GM12878 (cell line): ENCODE data around the gene ANKRD65. TPM values are rescaled to one million over a fixed set of nuclear protein-coding genes. Genes with fewer than 3 reads are reported as not detected.
A peak's percentile ranks its signal among the peaks of the same experiment; 100 is the strongest.

ENCODE experiments used
- ATAC-seq: fragments of 200-7000 bp; cut with Tn5 transposase; 3 replicates; pipeline ENCODE4 v1.9.1; 2020; ENCODE audit warnings: mild to moderate bottlenecking, moderate library complexity
- BruUV-seq: library from RNA; stranded (reverse); fragments of 400-500 nt; replicated peaks from 2 replicates; lab custom pipeline; 2021; lab: Mats Ljungman, UMichigan
- CTCF ChIA-PET: fragments of 300-600 bp; sonication (Branson Sonifier 250); formaldehyde crosslinking; extraction: SDS; loops from one replicate; lab custom pipeline; 2021; ENCODE audit warnings: inconsistent platforms; lab: Yijun Ruan, JAX
- POLR2A ChIA-PET: fragments of 350-600 bp; formaldehyde crosslinking; extraction: SDS; loops from one replicate; lab custom pipeline; 2021; ENCODE audit warnings: inconsistent platforms; lab: Charles Lee
- RAD21 ChIA-PET: fragments of 300-600 bp; sonication (Branson Sonifier 250); formaldehyde crosslinking; loops from one replicate; lab custom pipeline; 2023; ENCODE audit warnings: antibody characterized with exemption; ENCODE audit not compliant: unreplicated experiment; lab: Charles Lee
- SMC1A ChIA-PET: fragments of 300-600 bp; sonication (Branson Sonifier 250); formaldehyde crosslinking; loops from one replicate; lab custom pipeline; 2023; ENCODE audit not compliant: unreplicated experiment, uncharacterized antibody; lab: Charles Lee
- DNase-seq: peaks from one replicate; pipeline ENCODE4 v3.0.0-alpha.2; 2011; ENCODE audit warnings: low read depth, low spot score
- FAIRE-seq: peaks from 3 replicates; lab custom pipeline; 2011; peaks lifted over from hg19 to GRCh38; lab: Jason Lieb, UNC
- H2AFZ ChIP-seq: 2 replicates; pipeline ENCODE4 v1.6.0; 2011; ENCODE audit warnings: low read depth, low read length, control low read depth; ENCODE audit not compliant: control insufficient read depth
- H3K27ac ChIP-seq: 2 replicates; pipeline ENCODE4 v1.5.1; 2011; ENCODE audit warnings: control low read depth; ENCODE audit not compliant: control insufficient read depth, insufficient read depth
- H3K27me3 ChIP-seq, 2 experiments: replicated peaks in 1 of 2; 2 replicates each; pipeline versions ENCODE4 v1.6.0 to v1.6.1; 2011; ENCODE audit warnings: low read length in 1 of 2; ENCODE audit not compliant: control insufficient read depth in 2 of 2, insufficient read depth in 2 of 2
- H3K36me3 ChIP-seq, 2 experiments: 2 replicates each; pipeline ENCODE4 v1.5.1; 2011; ENCODE audit warnings: low read length in 1 of 2; ENCODE audit not compliant: control insufficient read depth in 2 of 2, insufficient read depth in 2 of 2
- H3K4me1 ChIP-seq: 2 replicates; pipeline ENCODE4 v1.6.1; 2011; ENCODE audit warnings: mild to moderate bottlenecking, low read length, moderate library complexity, mixed read lengths; ENCODE audit not compliant: control insufficient read depth, insufficient read depth
- H3K4me2 ChIP-seq: 2 replicates; pipeline ENCODE4 v1.6.0; 2011; ENCODE audit warnings: control low read depth; ENCODE audit not compliant: control insufficient read depth, insufficient read depth
- H3K4me3 ChIP-seq: fragments of 200-600 bp; sonication (generic); 2 replicates; pipeline ENCODE4 v1.5.1; 2016
- H3K79me2 ChIP-seq: 2 replicates; pipeline ENCODE4 v1.6.0; 2011; ENCODE audit warnings: low read length; ENCODE audit not compliant: control insufficient read depth, insufficient read depth
- H3K9ac ChIP-seq: 2 replicates; pipeline ENCODE4 v1.8.0; 2011; ENCODE audit warnings: low read length, control low read depth, mixed read lengths; ENCODE audit not compliant: control insufficient read depth, insufficient read depth
- H3K9me3 ChIP-seq: replicated peaks from 3 replicates; pipeline ENCODE4 v1.5.1; 2011; ENCODE audit warnings: mild to moderate bottlenecking, low read length; ENCODE audit not compliant: control insufficient read depth, insufficient read depth
- H4K20me1 ChIP-seq: 2 replicates; pipeline ENCODE4 v1.6.0; 2011; ENCODE audit not compliant: control insufficient read depth, insufficient read depth
- BACH1 ChIP-seq: fragments of 450-650 bp; IDR thresholded peaks from 2 replicates; pipeline ENCODE4 v1.6.1; 2017; ENCODE audit warnings: mild to moderate bottlenecking, borderline replicate concordance
- BMI1 ChIP-seq: fragments of 450-650 bp; IDR thresholded peaks from 2 replicates; pipeline ENCODE4 v1.6.1; 2016; ENCODE audit warnings: mild to moderate bottlenecking, moderate library complexity, borderline replicate concordance
- EGR1 ChIP-seq, 2 experiments: IDR thresholded peaks; 1 replicate in 1 of 2; 2 replicates in 1 of 2; pipeline ENCODE4 v1.6.1; 2011 to 2012; ENCODE audit warnings: low read depth in 2 of 2, low read length in 2 of 2, borderline replicate concordance in 1 of 2, mild to moderate bottlenecking in 1 of 2, moderate library complexity in 1 of 2
- KDM1A ChIP-seq: fragments of 200-600 bp; sonication (generic); IDR thresholded peaks from 2 replicates; pipeline ENCODE4 v1.6.1; 2016; ENCODE audit warnings: borderline replicate concordance
- KLF5 ChIP-seq: fragments of 450-650 bp; IDR thresholded peaks from 2 replicates; pipeline ENCODE4 v1.6.1; 2014; ENCODE audit warnings: mild to moderate bottlenecking; ENCODE audit not compliant: partially characterized antibody
- LARP7 ChIP-seq: fragments of 450-650 bp; IDR thresholded peaks from 2 replicates; pipeline ENCODE4 v1.6.1; 2017; ENCODE audit warnings: mild to moderate bottlenecking
- NR2F1 ChIP-seq: fragments of 450-650 bp; conservative IDR thresholded peaks from 2 replicates; pipeline ENCODE4 v1.6.1; 2017; ENCODE audit warnings: mild to moderate bottlenecking
- PAX8 ChIP-seq: fragments of 450-650 bp; IDR thresholded peaks from 2 replicates; pipeline ENCODE4 v1.6.1; 2017; ENCODE audit warnings: mild to moderate bottlenecking, moderate library complexity
- PKNOX1 ChIP-seq: fragments of 450-650 bp; IDR thresholded peaks from 2 replicates; pipeline ENCODE4 v1.6.1; 2016; ENCODE audit warnings: mild to moderate bottlenecking
- PML ChIP-seq: IDR thresholded peaks from 2 replicates; pipeline ENCODE4 v1.6.1; 2012; ENCODE audit warnings: low read length, inconsistent platforms
- SMC3 ChIP-seq: IDR thresholded peaks from 2 replicates; pipeline ENCODE4 v1.6.1; 2011; ENCODE audit warnings: low read length, improper control_type of control experiment, borderline replicate concordance
- SREBF2 ChIP-seq: IDR thresholded peaks from 2 replicates; pipeline ENCODE4 v1.6.1; 2012; ENCODE audit warnings: mild to moderate bottlenecking, low read length
- SUZ12 ChIP-seq: fragments of 200-600 bp; sonication (generic); IDR thresholded peaks from one replicate; pipeline ENCODE4 v1.6.1; 2018; ENCODE audit warnings: antibody characterized with exemption, mild to moderate bottlenecking; ENCODE audit not compliant: unreplicated experiment
- ZSCAN29 ChIP-seq: fragments of 450-650 bp; IDR thresholded peaks from 2 replicates; pipeline ENCODE4 v1.6.1; 2017; ENCODE audit warnings: mild to moderate bottlenecking, moderate library complexity
- WGBS: methylation state at CpG from one replicate; pipeline ENCODE4 v1.1.6; 2016; ENCODE audit warnings: low lambda C conversion rate; ENCODE audit not compliant: insufficient replicate concordance, insufficient coverage; ENCODE audit errors: missing lambda C conversion rate; 5-methylcytosine and 5-hydroxymethylcytosine counted together
- in situ Hi-C: fragments of 300-500 bp; cut with MboI; formaldehyde crosslinking; loops from 9 replicates; pipeline ENCODE4 v1.14.3; 2018; ENCODE audit warnings: mixed read lengths
- intact Hi-C: fragments of 100-400 bp; cut with micrococcal nuclease; formaldehyde crosslinking; loops from one replicate; pipeline ENCODE4 v1.14.2; 2022; ENCODE audit not compliant: unreplicated experiment
- polyA plus RNA-seq, 11 experiments: library from polyadenylated mRNA; depleted of rRNA in 4 of 11; unstranded in 6 of 11; stranded (reverse) in 5 of 11; fragments of >200 nt; fragmentation: Nextera tagmentation in 4 of 11; fragmentation: Illumina TruSeq in 1 of 11; extraction: Ambion mirVana in 4 of 11; extraction: Trizol in 1 of 11; gene quantifications; 1 replicate in 1 of 11; 2 replicates in 10 of 11; pipeline versions ENCODE4 v1.2.1 to v1.2.3, GENCODE V29; 2011 to 2016; ENCODE audit warnings: inconsistent platforms in 2 of 11, missing spikeins in 2 of 11, low read depth in 1 of 11
- total RNA-seq, 4 experiments: library from RNA; depleted of rRNA in 3 of 4; stranded (reverse); fragments of >200 nt in 3 of 4; fragmentation: Illumina TruSeq in 1 of 4; extraction: Trizol in 1 of 4; gene quantifications; 2 replicates each; pipeline versions ENCODE4 v1.2.1 to v1.2.3, GENCODE V29; 2013 to 2021
- TF ChIP-seq, protein P1 (sequence below): IDR thresholded peaks from 2 replicates; pipeline ENCODE4 v1.6.1; 2012; ENCODE audit warnings: low read depth, low read length, improper control_type of control experiment
- TF ChIP-seq, protein P2 (sequence below): IDR thresholded peaks from 2 replicates; pipeline ENCODE4 v1.6.1; 2011; ENCODE audit warnings: low read depth, mild to moderate bottlenecking, low read length, moderate library complexity, borderline replicate concordance; ENCODE audit errors: extremely low read depth
- TF ChIP-seq, protein P3 (sequence below): fragments of 450-650 bp; IDR thresholded peaks from 2 replicates; pipeline ENCODE4 v1.6.1; 2017; ENCODE audit warnings: mild to moderate bottlenecking, moderate library complexity

ANKRD65 gene
- total and polyA plus RNA-seq, 10 of the 15 experiments (the other 5 are each of a cell fraction or from before 2014, with no cell fraction given) = 0.05 to 2.8 (median 0.37) TPM

- ATAC-seq = no peak
- Histone ChIP-seq H3K9me3 (no peaks in the 10 kb centered on the region), H3K27me3 (no peaks in the 10 kb centered on the region), H3K4me1 (peaks cover 25% of the 10 kb centered on the region), H3K36me3 (no peaks in the 10 kb centered on the region), H3K4me3 (no peak overlapping the region), H3K9ac (no peak overlapping the region), H3K4me2 (no peak overlapping the region), H2AFZ (no peak overlapping the region), H3K79me2 (no peaks in the 10 kb centered on the region), H4K20me1 (no peaks in the 10 kb centered on the region), H3K27ac (peak overlapping the region; percentile 66; the same call in 1 of the 2 replicates)
- RAD21 ChIA-PET = no interaction called here
- DNase-seq = no peak
- FAIRE-seq = no peak
- POLR2A ChIA-PET = no interaction called here
- SMC1A ChIA-PET = interaction anchor here (1.2 kb wide), 1 partner anchor 11 kb away, joined by 3 read pairs; no protein-coding TSS in a partner anchor
- CTCF ChIA-PET = no interaction called here
- intact Hi-C loops = no loop called here
- WGBS = 93% methylated on average over 19 of the region's 21 CpGs
- BruUV-seq = no TSS peak
- in situ Hi-C loops = no loop called here
- no peak for TF ChIP-seq BACH1
- TF ChIP-seq, protein P1, sequence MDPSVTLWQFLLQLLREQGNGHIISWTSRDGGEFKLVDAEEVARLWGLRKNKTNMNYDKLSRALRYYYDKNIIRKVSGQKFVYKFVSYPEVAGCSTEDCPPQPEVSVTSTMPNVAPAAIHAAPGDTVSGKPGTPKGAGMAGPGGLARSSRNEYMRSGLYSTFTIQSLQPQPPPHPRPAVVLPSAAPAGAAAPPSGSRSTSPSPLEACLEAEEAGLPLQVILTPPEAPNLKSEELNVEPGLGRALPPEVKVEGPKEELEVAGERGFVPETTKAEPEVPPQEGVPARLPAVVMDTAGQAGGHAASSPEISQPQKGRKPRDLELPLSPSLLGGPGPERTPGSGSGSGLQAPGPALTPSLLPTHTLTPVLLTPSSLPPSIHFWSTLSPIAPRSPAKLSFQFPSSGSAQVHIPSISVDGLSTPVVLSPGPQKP = no peak
- TF ChIP-seq ZSCAN29 = no peak
- TF ChIP-seq, protein P2, sequence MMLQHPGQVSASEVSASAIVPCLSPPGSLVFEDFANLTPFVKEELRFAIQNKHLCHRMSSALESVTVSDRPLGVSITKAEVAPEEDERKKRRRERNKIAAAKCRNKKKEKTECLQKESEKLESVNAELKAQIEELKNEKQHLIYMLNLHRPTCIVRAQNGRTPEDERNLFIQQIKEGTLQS = no peak
- no peak for TF ChIP-seq SMC3
- TF ChIP-seq PKNOX1 = no peak
- TF ChIP-seq, protein P3, sequence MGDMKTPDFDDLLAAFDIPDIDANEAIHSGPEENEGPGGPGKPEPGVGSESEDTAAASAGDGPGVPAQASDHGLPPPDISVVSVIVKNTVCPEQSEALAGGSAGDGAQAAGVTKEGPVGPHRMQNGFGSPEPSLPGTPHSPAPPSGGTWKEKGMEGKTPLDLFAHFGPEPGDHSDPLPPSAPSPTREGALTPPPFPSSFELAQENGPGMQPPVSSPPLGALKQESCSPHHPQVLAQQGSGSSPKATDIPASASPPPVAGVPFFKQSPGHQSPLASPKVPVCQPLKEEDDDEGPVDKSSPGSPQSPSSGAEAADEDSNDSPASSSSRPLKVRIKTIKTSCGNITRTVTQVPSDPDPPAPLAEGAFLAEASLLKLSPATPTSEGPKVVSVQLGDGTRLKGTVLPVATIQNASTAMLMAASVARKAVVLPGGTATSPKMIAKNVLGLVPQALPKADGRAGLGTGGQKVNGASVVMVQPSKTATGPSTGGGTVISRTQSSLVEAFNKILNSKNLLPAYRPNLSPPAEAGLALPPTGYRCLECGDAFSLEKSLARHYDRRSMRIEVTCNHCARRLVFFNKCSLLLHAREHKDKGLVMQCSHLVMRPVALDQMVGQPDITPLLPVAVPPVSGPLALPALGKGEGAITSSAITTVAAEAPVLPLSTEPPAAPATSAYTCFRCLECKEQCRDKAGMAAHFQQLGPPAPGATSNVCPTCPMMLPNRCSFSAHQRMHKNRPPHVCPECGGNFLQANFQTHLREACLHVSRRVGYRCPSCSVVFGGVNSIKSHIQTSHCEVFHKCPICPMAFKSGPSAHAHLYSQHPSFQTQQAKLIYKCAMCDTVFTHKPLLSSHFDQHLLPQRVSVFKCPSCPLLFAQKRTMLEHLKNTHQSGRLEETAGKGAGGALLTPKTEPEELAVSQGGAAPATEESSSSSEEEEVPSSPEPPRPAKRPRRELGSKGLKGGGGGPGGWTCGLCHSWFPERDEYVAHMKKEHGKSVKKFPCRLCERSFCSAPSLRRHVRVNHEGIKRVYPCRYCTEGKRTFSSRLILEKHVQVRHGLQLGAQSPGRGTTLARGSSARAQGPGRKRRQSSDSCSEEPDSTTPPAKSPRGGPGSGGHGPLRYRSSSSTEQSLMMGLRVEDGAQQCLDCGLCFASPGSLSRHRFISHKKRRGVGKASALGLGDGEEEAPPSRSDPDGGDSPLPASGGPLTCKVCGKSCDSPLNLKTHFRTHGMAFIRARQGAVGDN = no peak
- TF ChIP-seq BMI1 = no peak
- TF ChIP-seq KDM1A = no peak
- no peak for TF ChIP-seq PAX8
- TF ChIP-seq KLF5 = no peak
- TF ChIP-seq SUZ12 = no peak
- TF ChIP-seq EGR1 (IDR thresholded peaks at IDR 0.05; ENCODE audit: borderline replicate concordance in 1 of 2, low read depth in 2 of 2, low read length in 2 of 2) = no peak
- TF ChIP-seq LARP7 = no peak
- TF ChIP-seq SREBF2 = no peak
- no peak for TF ChIP-seq NR2F1
- TF ChIP-seq PML = no peak
Observed at GRCh38 chr1:1419363-1419812, 1.7 kb downstream of the ANKRD65 start.
